ENCODE results near the gene GRPEL2.
"Not testable (repeated sequence)": the region's sequence is repeated elsewhere in the genome, so short reads cannot be mapped to it uniquely, and the experiment has no call there.

The GRPEL2 gene

DNA sequence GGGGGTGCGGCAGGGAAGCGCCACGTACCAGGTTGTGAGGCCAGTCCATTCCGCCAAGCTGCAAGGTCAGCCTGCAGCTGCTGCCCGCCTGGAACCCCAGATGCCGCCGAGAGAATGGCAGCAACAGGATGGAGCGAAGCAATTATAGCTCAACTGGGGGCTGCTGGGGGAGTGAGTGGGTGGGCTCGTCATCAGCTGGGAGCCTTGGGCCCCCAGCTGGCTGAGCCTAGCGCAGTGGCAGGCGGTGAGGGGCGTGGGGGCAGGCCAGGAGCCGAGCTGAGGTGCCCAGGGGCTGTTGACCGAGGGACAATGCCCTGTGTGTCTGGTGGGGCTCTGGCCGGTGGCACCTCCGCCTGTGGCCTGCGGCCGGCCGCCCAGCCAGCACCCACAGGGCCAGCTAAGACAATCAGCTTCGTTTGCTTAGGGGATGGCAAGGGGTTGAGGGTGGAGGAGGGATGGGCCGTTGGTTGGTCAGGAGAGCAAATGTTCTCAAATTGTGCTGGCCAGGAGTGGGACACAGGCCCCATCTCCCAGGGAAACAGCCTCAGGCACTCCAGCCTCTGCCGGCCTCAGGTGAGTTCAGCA, 34.0 kb downstream of the GRPEL2 start, which contains the start of gene IL17B:
TSS of gene IL17B (minus strand) at position 116 of the 585 bp plus-strand sequence. CDS start at position 49, 67 bp downstream.
- DNase-seq: no peak

DNA sequence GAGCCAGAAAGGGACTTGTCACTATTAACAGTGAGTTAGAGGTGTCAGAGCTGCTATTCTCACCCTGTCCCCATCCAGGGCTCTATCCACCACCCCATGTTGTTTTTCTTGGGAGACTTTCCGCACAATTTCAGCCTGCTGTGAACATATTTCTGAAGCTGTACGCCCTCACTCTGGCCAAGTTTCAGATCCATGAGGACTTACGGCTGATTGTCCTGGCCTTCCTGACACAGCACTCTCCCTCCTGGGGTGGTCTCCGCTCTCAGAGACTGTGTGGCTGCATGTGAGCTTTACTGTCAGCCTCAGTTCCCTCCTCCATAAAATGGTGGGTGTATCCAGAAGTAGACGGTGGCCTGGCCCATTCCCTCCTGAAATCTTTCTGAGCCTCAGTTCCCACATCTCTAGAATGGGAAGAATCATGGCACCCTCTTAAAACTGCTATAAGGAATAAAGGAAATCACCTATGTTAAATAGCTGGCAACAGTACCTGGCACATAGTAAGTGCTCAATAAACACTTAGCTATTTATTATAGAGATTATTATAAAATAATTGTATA, 34.6 kb downstream of the GRPEL2 start:
- DNase-seq: no peak

DNA sequence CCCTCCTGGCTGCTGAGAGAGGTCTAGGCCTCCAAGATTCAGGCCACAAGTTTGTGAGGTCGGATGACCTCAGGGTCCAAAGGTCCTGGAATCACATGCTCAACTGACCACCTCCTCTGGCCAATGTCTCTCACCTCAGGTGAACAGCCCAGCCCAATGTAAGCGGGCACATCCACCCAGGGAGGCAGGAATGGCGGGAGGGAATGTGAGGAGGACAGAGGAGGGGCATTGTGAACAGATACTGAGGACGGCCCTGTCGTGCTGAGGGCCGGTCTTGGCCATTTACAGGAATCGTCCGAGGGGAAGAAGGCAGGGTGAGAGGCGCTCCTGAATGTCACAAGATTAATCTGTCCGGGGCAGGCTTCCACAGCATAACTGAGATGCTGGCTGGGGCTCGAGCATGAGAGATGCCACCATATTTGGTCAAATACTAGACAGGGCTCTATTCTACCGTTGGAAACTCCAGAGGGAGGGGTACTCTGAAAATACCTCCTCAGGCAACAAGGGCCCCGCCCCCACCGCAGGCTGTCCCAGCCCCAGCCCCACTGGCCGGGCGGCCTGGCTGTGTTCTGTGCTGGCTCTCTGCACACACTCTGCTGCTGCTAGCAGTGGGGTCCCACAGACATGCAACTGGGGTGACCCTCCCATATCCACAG, 35.3 kb downstream of the GRPEL2 start:
- no peak for DNase-seq

DNA sequence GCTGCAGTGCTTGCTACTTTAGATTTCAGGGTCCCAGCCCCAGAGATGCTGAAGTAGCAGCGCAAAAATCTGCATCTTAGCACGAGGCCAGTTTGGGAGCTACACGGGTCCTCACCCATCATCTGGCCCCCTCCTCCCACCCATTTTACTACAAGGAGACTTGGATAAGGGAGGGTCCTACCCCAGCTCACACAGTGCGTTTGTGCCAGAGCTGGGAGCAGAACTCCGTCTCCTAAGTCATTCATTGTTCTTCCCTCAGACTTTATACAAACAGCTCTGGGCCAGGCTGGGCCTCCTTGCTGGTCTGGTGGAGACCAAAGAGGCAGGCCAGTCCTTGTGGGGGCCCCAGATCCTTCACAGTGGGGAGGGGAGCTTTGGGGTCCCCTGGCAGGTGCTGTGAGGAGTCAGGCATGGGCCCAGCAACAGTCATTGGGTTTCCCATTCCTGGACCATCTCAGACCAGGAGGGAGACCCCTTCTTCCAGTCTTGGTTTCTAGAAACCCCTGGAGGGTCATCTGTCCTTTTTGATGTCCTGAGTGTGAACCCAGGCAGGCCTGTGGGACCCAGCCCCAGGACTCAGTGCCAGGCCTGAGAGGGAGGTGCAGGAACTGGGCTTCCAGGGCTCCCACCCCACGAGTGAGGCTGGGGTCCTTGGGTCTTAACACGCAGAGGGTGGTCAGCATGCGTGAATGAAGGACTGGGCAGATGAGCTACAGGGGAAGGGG, 36.1 kb downstream of the GRPEL2 start:
- no peak for DNase-seq

DNA sequence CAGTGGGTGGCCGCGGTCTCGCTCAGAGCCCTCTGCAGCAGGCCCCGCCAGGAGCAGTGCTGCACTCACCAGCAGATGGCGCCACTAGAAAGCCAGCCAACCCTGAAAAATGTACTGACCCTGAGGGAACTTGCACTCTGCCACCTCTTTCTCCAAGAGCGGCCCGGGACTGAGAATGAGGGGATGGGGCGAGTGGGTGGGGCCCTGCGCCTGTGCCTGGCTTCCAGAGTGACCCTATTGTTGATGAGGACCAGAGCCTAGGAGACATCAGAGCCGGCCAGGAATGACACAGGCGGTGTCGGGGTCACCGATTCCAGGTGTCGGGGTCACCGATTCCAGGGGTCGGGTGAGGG, 36.7 kb downstream of the GRPEL2 start:
- peak; percentile 84 for DNase-seq

DNA sequence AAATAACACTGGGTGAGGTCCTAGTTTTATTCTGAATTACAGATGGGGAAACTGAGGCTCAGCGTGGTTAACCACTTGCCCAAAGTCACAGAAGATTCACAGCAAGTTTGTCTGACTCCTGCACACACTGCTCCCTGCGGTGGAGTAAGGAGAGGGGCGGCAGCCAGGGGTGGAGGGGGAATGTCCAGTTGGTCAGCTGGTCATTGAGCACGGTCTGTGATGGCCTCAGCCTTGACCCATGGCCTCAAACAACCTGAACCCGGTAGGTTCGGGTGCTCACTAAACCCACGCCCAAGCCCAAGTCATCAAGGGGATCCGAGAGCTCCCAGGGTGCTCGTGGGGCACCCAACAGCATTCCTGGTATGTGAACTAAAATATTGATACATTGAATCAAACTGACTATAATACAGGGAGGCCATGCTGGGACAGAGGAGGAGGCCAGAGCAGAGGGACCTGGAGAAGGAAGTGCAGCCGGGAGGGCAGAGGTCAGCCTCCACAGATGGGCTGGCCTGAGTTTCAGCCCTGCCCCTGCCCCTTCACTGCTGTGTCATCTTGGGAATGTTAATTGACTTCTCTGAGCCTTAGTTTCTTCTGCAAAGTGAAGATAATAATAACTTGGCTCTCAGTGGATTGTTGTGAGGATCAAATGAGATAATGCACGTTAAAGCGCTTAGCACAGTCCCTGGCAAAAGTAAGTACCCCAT, 37.4 kb downstream of the GRPEL2 start:
- no peak for DNase-seq

DNA sequence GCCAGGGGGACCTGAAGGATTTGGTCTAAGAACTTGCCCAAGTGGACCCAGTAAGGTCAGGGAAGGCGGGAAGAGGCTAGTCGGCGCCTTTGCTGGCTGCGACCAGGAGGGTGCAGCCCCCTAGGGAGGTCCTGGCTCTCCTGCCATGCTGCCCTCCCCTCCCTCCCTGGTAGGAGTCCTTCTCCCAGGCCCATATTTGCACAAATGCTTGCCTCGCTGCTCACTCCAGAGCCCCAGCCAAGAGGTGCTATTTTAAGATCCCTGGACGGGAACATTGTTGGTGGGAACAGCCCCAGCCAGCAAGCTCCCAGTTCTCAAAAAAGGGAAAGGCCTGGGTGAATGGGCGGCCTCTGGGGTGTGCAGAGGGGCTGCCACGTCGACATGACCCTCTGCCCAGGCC, 38.1 kb downstream of the GRPEL2 start:
- DNase-seq: no peak

DNA sequence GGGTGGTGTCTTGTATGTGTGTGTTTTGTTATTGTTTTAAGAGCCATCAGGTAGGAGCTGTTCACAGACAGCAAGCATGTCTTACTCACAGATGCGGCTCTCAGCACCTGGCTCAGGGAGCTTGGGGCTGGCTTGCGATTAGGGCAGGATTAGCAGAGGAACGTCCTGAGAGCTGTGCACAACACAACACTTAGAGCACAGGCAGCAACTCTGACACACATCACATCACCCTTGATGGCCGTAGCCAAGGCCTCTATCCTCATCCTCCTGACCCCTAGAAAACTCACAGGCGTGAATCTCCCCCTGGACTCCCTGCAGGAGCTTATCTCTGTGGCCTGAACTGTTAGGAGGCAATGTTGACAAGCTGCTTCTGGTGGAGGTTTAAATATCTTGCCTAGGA, 40.9 kb downstream of the GRPEL2 start:
- no peak for DNase-seq

DNA sequence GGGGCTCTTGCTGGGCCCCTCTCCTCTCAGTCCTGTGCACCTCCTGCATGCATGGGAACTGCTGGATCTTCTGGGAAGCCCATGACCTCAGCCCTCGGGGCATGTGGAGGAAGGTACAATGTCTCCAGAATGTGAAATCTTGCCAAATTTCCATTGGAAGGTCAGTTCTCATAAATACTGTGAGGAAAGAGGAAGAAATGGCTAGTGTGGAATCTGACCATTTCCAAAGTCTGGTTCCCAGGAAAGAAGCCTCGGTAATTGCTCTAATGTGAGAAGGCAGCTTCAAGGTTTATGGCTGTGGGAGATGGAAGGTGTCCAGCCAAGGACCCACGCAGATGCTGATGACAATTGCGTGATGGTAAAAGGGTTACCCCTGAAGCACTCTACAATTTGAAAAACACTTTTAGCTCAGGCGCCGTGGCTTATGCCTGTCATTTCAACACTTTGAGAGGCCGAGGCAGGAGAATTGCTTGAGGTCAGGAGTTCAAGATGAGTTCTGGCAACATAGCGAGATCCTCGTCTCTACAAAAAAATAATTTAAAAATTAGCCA, 41.9 kb downstream of the GRPEL2 start:
- DNase-seq: no peak

DNA sequence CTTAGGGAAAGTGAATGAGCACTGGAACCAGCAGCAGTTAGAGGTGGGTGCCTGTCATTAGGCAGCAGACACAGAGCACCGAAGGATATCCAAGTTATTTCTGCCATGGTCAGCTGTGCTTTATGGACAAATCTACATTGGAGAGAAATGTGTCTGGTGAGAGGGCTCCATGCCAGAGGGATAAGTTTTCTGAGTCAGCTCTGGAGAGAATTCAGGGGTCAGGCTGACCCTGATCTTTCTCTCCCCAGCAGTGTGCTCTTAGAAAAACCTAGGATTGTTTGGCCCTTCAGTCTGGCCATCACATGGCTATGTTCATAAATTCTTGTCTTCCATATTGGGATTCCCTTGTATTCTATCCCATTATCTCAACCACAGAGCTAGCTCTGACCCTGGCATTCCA, 42.7 kb downstream of the GRPEL2 start:
- DNase-seq: no peak

DNA sequence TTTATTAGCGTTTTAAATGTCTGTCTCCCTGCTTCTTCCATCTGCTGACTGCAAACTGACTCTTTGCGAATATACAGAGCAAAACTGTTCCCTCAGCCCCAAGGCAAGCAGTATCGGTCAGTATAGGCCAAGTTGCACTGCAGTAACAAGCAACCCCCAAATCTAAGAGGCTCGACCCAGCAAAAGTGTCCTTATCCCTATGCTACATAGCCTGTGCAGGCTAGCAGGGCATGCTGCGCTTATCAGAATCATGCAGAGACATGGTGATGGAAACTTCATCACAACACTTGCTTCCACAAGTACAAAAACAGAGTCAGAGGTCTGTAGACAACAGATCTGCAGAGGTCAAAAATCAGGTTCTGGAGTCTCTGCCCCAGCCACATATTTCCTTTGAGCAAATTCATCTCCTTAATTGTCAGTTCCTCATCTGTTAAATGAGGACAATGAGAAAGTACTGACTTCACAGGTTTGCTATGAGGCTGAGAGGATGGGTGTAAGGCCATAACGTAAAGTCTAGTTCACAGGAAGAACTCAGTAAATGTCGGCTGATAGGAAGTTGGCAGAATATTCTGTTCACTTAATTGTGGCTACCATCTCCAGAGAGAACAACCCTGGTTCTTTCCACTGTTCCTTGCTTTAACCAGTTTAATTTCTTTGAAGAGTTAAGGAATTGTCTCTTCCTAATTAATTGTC, 43.3 kb downstream of the GRPEL2 start:
- peak; percentile 11 for DNase-seq

DNA sequence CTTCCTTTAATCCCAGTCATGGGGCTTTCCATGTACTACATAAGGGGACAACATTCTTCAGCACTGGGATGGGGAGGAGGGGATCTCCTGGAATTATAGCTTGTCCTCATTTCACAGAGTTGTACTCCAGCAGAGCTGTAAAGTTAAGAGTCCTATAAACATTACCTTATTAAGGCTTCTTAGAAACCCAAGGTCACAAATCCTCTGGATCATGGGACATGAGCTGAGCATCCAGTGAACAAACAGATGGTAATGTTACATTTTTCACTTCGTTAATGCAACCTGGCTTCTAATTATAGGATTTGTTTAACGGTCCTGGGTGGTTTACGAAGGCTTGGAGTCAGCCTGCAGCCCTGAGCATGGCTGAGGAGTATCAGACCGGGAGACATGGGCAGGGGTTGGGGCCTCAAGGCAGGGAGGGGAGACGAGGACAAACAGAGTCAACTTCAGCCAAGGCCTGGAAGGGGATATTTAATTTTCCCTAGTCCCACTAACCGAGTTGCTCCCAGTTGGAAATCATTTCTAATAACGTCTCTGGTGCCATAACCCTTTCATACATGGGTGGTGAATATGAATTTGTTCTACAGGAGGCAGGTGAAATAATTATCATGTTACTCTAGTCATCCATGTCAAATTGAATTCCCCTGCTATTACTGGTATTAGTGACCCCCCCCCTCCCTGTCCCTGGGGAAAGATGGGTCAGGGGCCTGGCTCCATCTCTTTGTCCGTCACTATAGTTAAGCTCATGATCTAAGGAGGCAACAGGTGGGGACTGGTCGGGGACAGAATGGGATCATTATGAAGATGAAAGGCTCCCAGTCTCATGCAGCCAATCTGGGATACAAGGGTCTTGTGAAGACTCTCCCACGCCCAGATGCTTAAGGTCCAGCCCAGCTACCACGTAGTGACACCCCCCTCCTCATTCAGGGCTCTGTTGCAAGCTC, 44.5 kb downstream of the GRPEL2 start:
- DNase-seq: no peak

DNA sequence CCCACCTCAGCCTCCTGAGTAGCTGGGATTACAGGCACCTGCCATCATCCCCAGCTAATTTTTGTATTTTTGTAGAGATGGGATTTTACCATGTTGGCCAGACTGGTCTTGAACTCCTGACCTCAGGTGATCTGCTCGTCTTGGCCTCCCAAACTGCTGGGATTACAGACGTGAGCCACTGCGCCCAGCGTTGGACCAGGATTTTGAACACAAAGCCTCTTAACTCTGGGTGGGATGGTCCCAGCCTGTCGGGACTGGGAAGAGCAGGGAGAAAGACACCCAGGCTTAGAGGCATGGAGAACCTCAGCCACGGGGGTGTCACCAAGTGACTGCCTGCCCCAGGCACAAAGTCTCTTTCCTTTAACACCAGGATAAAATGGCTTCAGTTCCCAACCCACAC, 45.8 kb downstream of the GRPEL2 start:
- DNase-seq: not testable (repeated sequence)

DNA sequence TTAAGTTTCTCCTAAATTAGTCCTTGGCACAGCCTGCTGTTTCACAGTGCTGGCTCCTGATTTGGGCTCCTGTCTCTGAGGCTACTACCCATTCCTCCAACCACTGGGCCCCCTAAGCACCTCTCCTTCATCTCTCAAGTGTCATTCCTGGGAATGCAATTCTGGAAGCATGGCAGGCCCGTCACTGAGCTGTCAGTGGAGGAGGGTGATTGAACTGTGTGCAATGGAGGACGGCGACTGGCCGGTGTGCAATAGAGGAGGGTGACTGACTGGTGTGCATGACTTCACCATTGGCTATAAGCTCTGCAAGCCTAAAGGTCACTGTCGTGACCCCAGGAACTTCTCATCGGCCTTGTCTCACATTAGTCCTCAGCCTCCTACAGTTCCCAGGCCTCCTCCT, 46.2 kb downstream of the GRPEL2 start:
- DNase-seq: no peak

DNA sequence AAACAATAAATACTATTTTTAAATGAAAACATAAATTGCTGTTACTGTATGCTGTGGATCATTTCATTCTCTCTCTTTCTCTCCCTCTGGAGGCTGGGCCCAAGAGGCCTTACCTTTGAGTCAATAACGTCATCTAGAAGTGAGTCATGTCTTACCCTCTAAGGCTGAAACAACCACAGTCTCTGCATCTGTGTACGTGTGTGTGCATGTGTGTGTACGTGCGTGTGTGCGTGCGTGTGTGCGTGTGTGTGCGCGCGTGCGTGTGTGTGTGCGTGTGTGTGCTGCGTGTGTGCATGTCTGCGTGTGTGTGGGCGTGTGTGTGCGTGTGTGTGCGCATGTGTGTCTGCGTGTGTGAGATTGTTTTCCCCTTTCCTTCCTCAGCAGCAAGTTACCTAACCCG, 47.4 kb downstream of the GRPEL2 start:
- no peak for DNase-seq

DNA sequence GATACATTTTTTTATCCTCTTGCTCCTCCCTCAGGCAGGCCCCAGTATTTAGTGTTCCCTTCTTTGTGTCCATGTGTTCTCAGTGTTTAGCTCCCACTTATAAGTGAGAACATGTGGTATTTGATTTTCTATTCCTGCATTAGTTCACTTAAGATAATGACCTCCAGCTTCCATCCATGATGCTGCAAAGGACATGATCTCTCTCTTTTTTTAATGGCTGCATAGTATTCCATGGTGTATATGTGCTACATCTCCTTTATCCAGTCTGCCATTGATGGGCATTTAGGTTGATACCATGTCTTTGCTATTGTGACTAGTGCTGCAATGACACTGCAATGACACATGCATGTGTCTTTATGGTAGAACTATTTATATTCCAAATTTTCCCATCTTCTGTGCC, 49.7 kb downstream of the GRPEL2 start:
- not testable (repeated sequence) for DNase-seq

DNA sequence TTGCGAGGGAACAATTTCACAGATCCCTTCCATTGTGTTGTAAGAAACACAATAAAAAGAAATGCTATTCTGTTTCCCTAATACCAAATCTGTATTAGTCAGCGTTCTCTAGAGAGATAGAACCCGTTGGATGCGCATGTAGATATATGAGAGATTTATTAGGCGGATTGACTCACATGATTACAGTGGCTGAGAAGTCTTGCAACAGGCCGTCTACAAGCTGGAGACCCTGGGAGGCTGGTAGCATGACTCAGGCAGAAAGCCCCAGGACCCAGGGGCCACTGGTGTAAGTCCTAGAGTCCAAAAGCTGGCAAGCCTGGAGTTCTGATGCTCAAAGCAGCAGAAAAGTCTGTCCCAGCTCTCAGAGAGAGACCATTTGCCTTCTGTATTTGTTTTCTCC, 52.2 kb downstream of the GRPEL2 start:
- DNase-seq: no peak

DNA sequence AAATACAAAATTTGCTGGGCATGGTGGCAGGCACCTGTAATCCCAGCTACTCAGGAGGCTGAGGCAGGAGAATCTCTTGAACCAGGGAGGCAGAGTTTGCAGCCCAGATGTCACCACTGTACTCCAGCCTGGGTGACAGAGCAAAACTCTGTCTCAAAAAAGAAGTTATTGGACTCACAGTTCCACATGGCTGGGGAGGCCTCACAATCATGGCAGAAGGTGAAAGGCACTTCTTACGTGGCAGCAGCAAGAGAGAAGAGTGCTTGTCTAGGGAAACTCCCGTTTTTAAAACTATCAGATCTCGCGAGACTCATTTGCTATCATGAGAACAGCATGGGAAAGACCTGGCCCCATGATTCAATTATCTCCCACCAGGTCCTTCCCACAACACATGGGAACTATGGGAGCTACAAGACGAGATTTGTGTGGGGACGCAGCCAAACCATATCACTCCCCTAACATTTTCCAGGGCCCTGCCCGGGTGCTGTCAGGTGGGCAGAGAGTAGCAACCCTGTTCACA, 53.5 kb downstream of the GRPEL2 start:
- not testable (repeated sequence) for DNase-seq

DNA sequence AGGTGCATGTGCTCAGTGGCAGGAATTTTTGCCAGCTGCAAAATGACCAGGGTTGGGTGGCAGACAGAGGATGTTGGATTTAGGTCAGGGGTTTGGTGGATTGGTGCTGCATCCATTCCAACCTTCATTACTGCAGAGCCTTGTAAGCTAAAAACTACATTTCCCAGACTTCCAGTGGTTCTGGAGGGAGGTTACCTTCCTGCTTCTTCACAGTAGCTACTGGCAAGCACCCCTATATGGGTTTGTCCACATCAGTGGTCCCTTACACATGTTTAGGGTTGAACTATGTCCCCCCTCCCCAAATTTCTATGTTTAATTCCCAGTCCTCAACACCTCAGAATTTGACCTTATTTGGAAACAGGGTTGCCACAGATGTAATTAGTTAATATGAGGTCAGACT, 54.5 kb downstream of the GRPEL2 start:
- DNase-seq: peak; percentile 23

DNA sequence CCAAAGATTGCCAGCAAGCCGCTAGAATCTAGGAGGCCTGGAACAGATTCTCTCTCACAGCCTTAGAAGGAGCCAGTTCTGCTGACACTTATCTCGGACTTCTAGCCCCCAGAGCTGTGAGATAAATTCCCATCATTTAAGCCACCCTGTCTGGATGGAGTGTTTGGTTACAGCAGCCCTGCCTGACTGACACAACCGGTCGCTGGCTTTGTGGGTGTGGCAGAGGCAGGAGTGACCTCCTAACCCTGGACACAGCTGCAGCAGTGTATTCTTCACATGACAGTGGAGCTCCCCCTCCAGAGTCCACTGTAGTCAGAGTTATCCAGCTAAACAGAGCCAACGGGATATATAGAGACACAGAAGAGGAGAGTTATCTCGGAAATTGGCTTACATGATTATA, 55.0 kb downstream of the GRPEL2 start:
- DNase-seq: no peak

DNA sequence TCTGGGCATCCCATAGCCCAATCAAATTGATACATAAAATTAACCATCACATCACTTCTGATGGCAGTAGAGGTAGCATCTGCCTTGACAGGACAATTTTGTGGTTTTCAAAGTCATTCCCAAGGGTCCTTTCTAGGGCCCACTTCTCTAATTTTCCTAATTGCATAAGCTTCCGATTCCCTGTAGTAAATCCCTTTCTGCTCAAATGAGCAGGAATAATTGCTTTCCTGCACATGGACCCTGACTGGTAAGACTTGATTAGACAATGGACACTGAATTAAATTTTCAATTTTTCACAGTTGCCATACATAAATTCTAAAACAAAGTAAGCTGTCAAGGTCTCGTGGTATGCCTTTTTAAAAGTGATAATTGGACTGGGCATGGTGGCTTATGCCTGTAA, 55.8 kb downstream of the GRPEL2 start:
- DNase-seq: no peak
